HepG2 (cell line): ENCODE results near the gene SDR39U1. TPM values are rescaled to one million over a fixed set of nuclear protein-coding genes. Genes with fewer than 3 reads are reported as not detected.

Source experiments
- CCAR2 ChIP-seq: fragments of 200-400 bp; formaldehyde crosslinking; optimal IDR thresholded peaks from 2 replicates; pipeline ENCODE3; 2018; ENCODE audit warnings: low read depth, mild to moderate bottlenecking, low read length, moderate library complexity
- ELF3 ChIP-seq: IDR thresholded peaks from 2 replicates; pipeline ENCODE4 v1.6.1; 2016; ENCODE audit warnings: missing genetic modification reagents, missing compliant biosample characterization
- GPN1 ChIP-seq: sonication (generic); formaldehyde crosslinking; IDR thresholded peaks from 2 replicates; pipeline ENCODE4 v1.5.1; 2020; ENCODE audit warnings: missing genetic modification reagents, borderline replicate concordance
- HINFP ChIP-seq: sonication (generic); formaldehyde crosslinking; IDR thresholded peaks from 2 replicates; pipeline ENCODE4 v1.4.0; 2020; ENCODE audit warnings: low read depth, mild to moderate bottlenecking, missing genetic modification reagents
- IKZF1 ChIP-seq: fragments of 450-650 bp; IDR thresholded peaks from 2 replicates; pipeline ENCODE4 v1.7.1; 2016
- JUN ChIP-seq: sonication (generic); formaldehyde crosslinking; IDR thresholded peaks from 2 replicates; pipeline ENCODE4 v1.4.0; 2020; ENCODE audit warnings: mild to moderate bottlenecking, missing genetic modification reagents
- KDM5A ChIP-seq: fragments of 200-600 bp; sonication (generic); IDR thresholded peaks from 2 replicates; pipeline ENCODE4 v1.7.0; 2018; ENCODE audit warnings: antibody characterized with exemption, mild to moderate bottlenecking, low read length, borderline replicate concordance
- KMT2B ChIP-seq: IDR thresholded peaks from 2 replicates; pipeline ENCODE4 v1.6.1; 2016; ENCODE audit warnings: missing genetic modification reagents, missing compliant biosample characterization
- MIER2 ChIP-seq: IDR thresholded peaks from 2 replicates; pipeline ENCODE4 v1.6.1; 2016; ENCODE audit warnings: missing biosample characterization, missing genetic modification reagents
- MYC ChIP-seq: sonication (generic); formaldehyde crosslinking; IDR thresholded peaks from 2 replicates; pipeline ENCODE4 v1.9.0; 2021; ENCODE audit warnings: missing genetic modification reagents, borderline replicate concordance
- NFATC3 ChIP-seq: sonication (generic); formaldehyde crosslinking; IDR thresholded peaks from 2 replicates; pipeline ENCODE4 v1.5.1; 2020; ENCODE audit warnings: mild to moderate bottlenecking, missing genetic modification reagents
- RARA ChIP-seq: IDR thresholded peaks from 2 replicates; pipeline ENCODE4 v1.6.1; 2016; ENCODE audit warnings: missing genetic modification reagents, missing compliant biosample characterization
- RNF219 ChIP-seq: sonication (generic); formaldehyde crosslinking; IDR thresholded peaks from 2 replicates; pipeline ENCODE4 v1.5.0; 2020; ENCODE audit warnings: mild to moderate bottlenecking, missing genetic modification reagents
- SIX4 ChIP-seq: sonication (generic); formaldehyde crosslinking; IDR thresholded peaks from 2 replicates; pipeline ENCODE4 v1.4.0; 2020; ENCODE audit warnings: missing genetic modification reagents
- TRIM24 ChIP-seq: sonication (generic); formaldehyde crosslinking; IDR thresholded peaks from 2 replicates; pipeline ENCODE4 v1.8.0; 2022; ENCODE audit warnings: mild to moderate bottlenecking, missing genetic modification reagents
- ZBTB7B ChIP-seq: sonication (generic); formaldehyde crosslinking; IDR thresholded peaks from 2 replicates; pipeline ENCODE4 v1.4.0; 2020; ENCODE audit warnings: missing genetic modification reagents
- ZC3H4 ChIP-seq: sonication (generic); formaldehyde crosslinking; IDR thresholded peaks from 2 replicates; pipeline ENCODE4 v1.4.0; 2020; ENCODE audit warnings: missing genetic modification reagents, borderline replicate concordance
- ZNF260 ChIP-seq: sonication (generic); formaldehyde crosslinking; IDR thresholded peaks from 2 replicates; pipeline ENCODE4 v1.4.0; 2020; ENCODE audit warnings: missing genetic modification reagents, low read depth, mild to moderate bottlenecking, borderline replicate concordance
- ZNF333 ChIP-seq: sonication (generic); formaldehyde crosslinking; IDR thresholded peaks from 2 replicates; pipeline ENCODE4 v1.4.0; 2020; ENCODE audit warnings: mild to moderate bottlenecking, missing genetic modification reagents, borderline replicate concordance
- ZNF451 ChIP-seq: sonication (generic); formaldehyde crosslinking; IDR thresholded peaks from 2 replicates; pipeline ENCODE4 v1.5.0; 2020; ENCODE audit warnings: mild to moderate bottlenecking, missing genetic modification reagents
- ZNF878 ChIP-seq: sonication (generic); formaldehyde crosslinking; IDR thresholded peaks from 2 replicates; pipeline ENCODE4 v1.8.1; 2023; ENCODE audit warnings: mild to moderate bottlenecking, missing genetic modification reagents, moderate library complexity
- polyA plus RNA-seq, 8 experiments: library from polyadenylated mRNA; depleted of rRNA in 3 of 8; stranded (reverse) in 7 of 8; unstranded in 1 of 8; fragments of >200 nt; fragmentation: Illumina TruSeq in 4 of 8; extraction: Trizol in 4 of 8; gene quantifications; 2 replicates each; pipeline versions ENCODE4 v1.2.1 to v1.2.3, GENCODE V29; 2011 to 2016; ENCODE audit warnings: low read depth in 4 of 8, missing spikeins in 1 of 8, mixed read lengths in 1 of 8; ENCODE audit not compliant: insufficient read depth in 1 of 8
- total RNA-seq, 5 experiments: library from RNA; depleted of rRNA; stranded (reverse); fragments of >200 nt; fragmentation: Illumina TruSeq; extraction: Trizol; gene quantifications; 2 replicates each; pipeline ENCODE4 v1.2.3, GENCODE V29; 2016; ENCODE audit warnings: low read depth in 1 of 5
- TF ChIP-seq, protein P1 (sequence below): sonication (generic); formaldehyde crosslinking; IDR thresholded peaks from 2 replicates; pipeline ENCODE4 v1.5.1; 2020; ENCODE audit warnings: mild to moderate bottlenecking, missing genetic modification reagents
- TF ChIP-seq, protein P2 (sequence below): sonication (generic); formaldehyde crosslinking; conservative IDR thresholded peaks from 2 replicates; pipeline ENCODE4 v1.4.0; 2020; ENCODE audit warnings: missing genetic modification reagents

SDR39U1 gene
- total and polyA plus RNA-seq, 2 of the 13 experiments (the other 11 are each of a cell fraction or from before 2014, with no cell fraction given): 34.4 to 129 TPM

- TF ChIP-seq CCAR2 (no peak), MIER2 (CRISPR knock-in tag) (no peak), ZNF878 (CRISPR knock-in tag) (no peak), ZNF333 (no peak; the same call in 1 of the 2 replicates), JUN (CRISPR knock-in tag) (peak; percentile 61), TRIM24 (CRISPR knock-in tag) (peak; percentile 65; the same call in 1 of the 2 replicates), ZBTB7B (peak; percentile 90), KMT2B (CRISPR knock-in tag) (no peak), ZNF260 (CRISPR knock-in tag) (no peak), RNF219 (CRISPR knock-in tag) (no peak), ELF3 (CRISPR knock-in tag) (peak; percentile 70), RARA (peak; percentile 62), KDM5A (no peak), IKZF1 (no peak), MYC (CRISPR knock-in tag) (no peak; the same call in 1 of the 2 replicates), GPN1 (no peak), NFATC3 (no peak; the same call in 1 of the 2 replicates), ZC3H4 (peak; percentile 83; the same call in 1 of the 2 replicates), HINFP (CRISPR knock-in tag) (peak; percentile 86; the same call in 1 of the 2 replicates), ZNF451 (CRISPR knock-in tag) (no peak; the same call in 1 of the 2 replicates), SIX4 (0 out of 2 replicates have a peak, but pooled peaks have one; percentile 16)
- TF ChIP-seq, protein P1, sequence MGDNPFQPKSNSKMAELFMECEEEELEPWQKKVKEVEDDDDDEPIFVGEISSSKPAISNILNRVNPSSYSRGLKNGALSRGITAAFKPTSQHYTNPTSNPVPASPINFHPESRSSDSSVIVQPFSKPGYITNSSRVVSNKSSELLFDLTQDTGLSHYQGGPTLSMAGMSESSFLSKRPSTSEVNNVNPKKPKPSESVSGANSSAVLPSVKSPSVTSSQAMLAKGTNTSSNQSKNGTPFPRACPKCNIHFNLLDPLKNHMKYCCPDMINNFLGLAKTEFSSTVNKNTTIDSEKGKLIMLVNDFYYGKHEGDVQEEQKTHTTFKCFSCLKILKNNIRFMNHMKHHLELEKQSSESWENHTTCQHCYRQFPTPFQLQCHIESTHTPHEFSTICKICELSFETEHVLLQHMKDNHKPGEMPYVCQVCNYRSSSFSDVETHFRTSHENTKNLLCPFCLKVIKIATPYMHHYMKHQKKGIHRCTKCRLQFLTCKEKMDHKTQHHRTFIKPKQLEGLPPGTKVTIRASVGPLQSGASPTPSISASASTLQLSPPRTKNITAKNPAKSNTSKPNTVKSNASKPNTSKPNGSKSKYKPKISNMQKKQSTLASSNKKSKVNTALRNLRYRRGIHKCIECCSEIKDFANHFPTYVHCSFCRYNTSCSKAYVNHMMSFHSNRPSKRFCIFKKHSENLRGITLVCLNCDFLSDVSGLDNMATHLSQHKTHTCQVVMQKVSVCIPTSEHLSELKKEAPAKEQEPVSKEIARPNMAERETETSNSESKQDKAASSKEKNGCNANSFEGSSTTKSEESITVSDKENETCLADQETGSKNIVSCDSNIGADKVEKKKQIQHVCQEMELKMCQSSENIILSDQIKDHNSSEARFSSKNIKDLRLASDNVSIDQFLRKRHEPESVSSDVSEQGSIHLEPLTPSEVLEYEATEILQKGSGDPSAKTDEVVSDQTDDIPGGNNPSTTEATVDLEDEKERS: peak; percentile 57; the same call in 1 of the 2 replicates
- TF ChIP-seq, protein P2, sequence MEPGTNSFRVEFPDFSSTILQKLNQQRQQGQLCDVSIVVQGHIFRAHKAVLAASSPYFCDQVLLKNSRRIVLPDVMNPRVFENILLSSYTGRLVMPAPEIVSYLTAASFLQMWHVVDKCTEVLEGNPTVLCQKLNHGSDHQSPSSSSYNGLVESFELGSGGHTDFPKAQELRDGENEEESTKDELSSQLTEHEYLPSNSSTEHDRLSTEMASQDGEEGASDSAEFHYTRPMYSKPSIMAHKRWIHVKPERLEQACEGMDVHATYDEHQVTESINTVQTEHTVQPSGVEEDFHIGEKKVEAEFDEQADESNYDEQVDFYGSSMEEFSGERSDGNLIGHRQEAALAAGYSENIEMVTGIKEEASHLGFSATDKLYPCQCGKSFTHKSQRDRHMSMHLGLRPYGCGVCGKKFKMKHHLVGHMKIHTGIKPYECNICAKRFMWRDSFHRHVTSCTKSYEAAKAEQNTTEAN: no peak
Observed at GRCh38 chr14:24426912-24427536, 15.6 kb downstream of the SDR39U1 start (continued).
